Measurements from ENCODE around the gene ITPK1. TPM values are rescaled to one million over a fixed set of nuclear protein-coding genes. Genes with fewer than 3 reads are reported as not detected.

ITPK1 gene
- total RNA-seq, 2 experiments from 2014 or later, result 87.0 to 87.4 TPM

DNA sequence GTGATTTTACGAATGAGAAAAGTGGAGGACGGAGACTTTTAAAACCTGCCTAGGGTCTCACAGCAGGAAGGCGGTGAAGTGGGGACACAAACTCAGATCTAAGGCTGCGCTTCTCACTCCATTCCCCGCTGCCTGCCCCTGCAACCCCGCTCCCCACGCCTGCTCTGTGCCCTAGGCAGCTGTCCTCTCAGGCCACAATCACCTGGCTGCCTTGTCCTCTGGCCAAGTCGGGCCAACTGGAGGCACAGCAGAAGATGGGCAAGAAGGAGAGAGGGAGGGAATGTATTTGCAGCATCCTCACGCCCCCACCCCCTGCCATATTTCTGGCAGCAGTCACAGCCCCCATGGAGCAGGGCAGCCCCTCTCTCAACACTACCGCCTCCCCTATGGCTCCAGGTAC lies 97.8 kb downstream of the ITPK1 start:
- H3K4me3 Mint-ChIP-seq, result no peak overlapping the region
- peaks cover 4% of the 10 kb centered on the region for H3K36me3 Mint-ChIP-seq
- no peaks in the 10 kb centered on the region for H3K9me3 Mint-ChIP-seq
- DNase-seq, result no peak
- H3K4me1 Mint-ChIP-seq, result peaks cover 21% of the 10 kb centered on the region
- no peaks in the 10 kb centered on the region for H3K27me3 Mint-ChIP-seq
- H3K27ac Mint-ChIP-seq, result no peak overlapping the region

GRCh38 chr14:93017301-93017797 lies 98.4 kb downstream of the ITPK1 start:
- peaks cover 19% of the 10 kb centered on the region for H3K4me1 Mint-ChIP-seq

GRCh38 chr14:93016275-93016845 lies 99.4 kb downstream of the ITPK1 start:
- Mint-ChIP-seq H3K27ac (no peak overlapping the region), H3K9me3 (no peaks in the 10 kb centered on the region), H3K27me3 (no peaks in the 10 kb centered on the region), H3K4me3 (no peak overlapping the region), H3K36me3 (no peaks in the 10 kb centered on the region), H3K4me1 (peaks cover 28% of the 10 kb centered on the region)
- no peak for DNase-seq

More at GRCh38 chr14:93017301-93017797, 98.4 kb downstream of the ITPK1 start:
- Mint-ChIP-seq H3K27me3 (no peaks in the 10 kb centered on the region), H3K36me3 (peaks cover 2% of the 10 kb centered on the region), H3K9me3 (no peaks in the 10 kb centered on the region), H3K4me3 (no peak overlapping the region), H3K27ac (no peak overlapping the region)
- DNase-seq, result no peak

- H3K36me3 Mint-ChIP-seq, result no peaks in the 10 kb centered on the region
- H3K4me3 Mint-ChIP-seq, result no peak overlapping the region
Measured at GRCh38 chr14:93015505-93015904, 100.2 kb downstream of the ITPK1 start.

DNA sequence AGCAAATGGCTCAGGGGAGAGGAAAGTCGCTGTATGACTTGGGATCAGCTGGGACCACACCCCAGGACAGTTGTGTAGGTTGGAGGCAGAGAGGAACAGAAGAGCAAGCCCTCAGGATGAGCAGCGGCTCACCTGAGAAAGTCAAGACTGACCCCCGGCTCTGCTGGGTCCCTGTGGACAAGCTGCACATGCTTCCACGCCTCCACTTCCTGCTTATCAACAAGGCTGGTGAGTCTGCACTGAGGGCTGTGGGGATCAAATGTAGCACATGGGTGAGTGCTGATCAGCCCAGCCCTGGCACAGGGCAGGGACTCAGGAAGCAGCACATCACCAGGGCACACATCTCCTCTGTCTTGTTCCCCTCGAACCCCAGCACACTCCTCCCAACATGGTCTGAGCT lies 100.7 kb downstream of the ITPK1 start:
- no peak overlapping the region for H3K27ac Mint-ChIP-seq
- H3K9me3 Mint-ChIP-seq, result no peaks in the 10 kb centered on the region
- H3K4me3 Mint-ChIP-seq, result no peak overlapping the region
- no peak for DNase-seq
- peaks cover 28% of the 10 kb centered on the region for H3K4me1 Mint-ChIP-seq
- H3K36me3 Mint-ChIP-seq, result no peaks in the 10 kb centered on the region
- no peaks in the 10 kb centered on the region for H3K27me3 Mint-ChIP-seq

More at GRCh38 chr14:93015505-93015904, 100.2 kb downstream of the ITPK1 start:
- H3K9me3 Mint-ChIP-seq, result no peaks in the 10 kb centered on the region
- DNase-seq, result no peak
- H3K4me1 Mint-ChIP-seq, result peaks cover 28% of the 10 kb centered on the region
- H3K27me3 Mint-ChIP-seq, result no peaks in the 10 kb centered on the region
- no peak overlapping the region for H3K27ac Mint-ChIP-seq

DNA sequence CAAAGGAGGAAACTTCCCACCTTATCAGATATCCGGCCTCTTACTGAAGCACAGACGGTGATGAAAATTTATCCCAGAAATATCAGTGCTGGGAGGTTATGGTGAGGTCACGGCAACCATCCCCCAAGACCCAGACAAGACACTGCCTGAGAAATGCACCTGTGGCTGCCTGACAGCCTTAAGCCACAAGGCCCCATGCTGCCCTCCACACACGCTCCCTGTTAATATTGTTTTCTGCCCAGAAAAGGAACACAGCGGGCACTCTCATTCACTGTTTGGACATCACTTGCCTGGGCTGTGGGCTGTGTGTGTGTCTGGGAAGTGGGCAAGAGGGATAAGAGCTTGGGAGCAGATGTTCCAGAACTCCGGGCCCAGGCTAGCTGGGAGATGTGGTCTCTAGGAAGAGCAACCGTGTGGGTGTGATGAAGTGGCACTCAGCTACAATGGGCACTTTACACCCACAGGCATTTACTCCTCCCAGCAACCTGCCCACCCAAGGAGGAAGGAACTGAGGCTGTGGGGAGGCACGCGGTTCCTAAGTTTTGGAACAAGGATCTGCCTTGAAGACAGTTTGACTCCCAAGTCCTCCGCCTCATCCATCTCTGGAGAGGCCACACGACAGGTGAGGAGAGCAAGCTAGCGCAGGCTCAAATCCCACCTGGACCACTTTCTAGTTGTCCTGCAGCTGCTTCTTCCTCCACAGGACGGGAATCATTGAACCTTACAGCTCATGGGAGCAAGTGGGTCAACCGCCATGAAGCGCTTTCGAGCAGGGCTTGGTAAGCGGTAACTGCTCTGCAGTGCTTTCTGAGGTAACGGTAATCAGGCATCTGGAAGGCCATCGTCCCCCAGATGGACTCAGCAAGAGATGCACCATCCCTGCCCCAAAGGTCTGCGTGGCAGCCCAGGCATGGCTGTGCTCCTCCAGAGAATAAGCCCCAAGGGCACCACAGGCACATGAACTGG lies 101.4 kb downstream of the ITPK1 start:
- Mint-ChIP-seq H3K9me3 (no peaks in the 10 kb centered on the region), H3K4me1 (peaks cover 28% of the 10 kb centered on the region), H3K27ac (peak overlapping the region; percentile 12), H3K27me3 (no peaks in the 10 kb centered on the region), H3K36me3 (no peaks in the 10 kb centered on the region), H3K4me3 (no peak overlapping the region)
- DNase-seq, result no peak

DNA sequence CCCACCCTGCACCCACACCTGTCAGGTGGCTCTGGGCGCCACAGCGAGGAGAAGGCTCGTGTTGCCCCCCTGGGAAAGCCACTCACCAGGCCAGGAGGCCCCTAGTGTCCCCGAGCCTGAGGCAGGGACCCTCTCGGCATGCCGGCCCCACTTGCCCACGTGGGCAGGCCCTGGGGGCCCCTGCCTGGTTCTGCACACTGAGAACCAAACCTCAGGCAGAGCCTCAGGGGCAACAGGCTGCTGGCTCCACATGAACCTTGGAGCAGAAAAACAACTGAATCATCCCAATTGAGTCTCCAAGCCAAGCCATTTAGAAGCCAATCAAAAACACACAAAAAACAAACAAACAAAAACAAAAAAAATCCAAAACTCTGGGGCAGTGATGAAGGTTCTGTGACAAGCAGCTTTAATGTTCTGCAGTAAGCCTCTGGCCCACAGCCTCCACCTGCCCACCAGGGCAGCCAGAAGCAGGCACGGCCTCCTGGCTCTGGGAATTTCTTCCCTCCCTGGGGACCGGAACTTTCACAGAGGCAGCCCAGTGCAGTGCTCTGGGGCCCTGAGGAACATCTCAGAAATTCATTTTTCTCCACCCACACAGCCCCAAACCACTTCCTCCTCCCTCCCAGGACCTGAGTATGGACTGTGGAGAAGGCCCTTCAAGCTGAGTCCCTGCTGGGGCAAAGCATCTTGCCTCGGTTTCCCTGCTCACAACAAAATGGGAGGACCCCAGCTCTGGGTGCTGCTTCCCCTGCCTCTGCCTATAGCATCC lies 102.6 kb downstream of the ITPK1 start:
- Mint-ChIP-seq H3K36me3 (no peaks in the 10 kb centered on the region), H3K4me3 (no peak overlapping the region), H3K9me3 (no peaks in the 10 kb centered on the region), H3K27me3 (no peaks in the 10 kb centered on the region), H3K4me1 (peaks cover 24% of the 10 kb centered on the region), H3K27ac (peak overlapping the region; percentile 62)
- DNase-seq, result no peak

- H3K4me1 Mint-ChIP-seq, result peaks cover 25% of the 10 kb centered on the region
- H3K36me3 Mint-ChIP-seq, result no peaks in the 10 kb centered on the region
- H3K4me3 Mint-ChIP-seq, result no peak overlapping the region
- H3K9me3 Mint-ChIP-seq, result no peaks in the 10 kb centered on the region
- H3K27me3 Mint-ChIP-seq, result no peaks in the 10 kb centered on the region
- DNase-seq, result no peak
- no peak overlapping the region for H3K27ac Mint-ChIP-seq
Measured at GRCh38 chr14:93012506-93012905, 103.2 kb downstream of the ITPK1 start.

- no peak for DNase-seq
- Mint-ChIP-seq H3K27ac (no peak overlapping the region), H3K9me3 (no peaks in the 10 kb centered on the region), H3K4me1 (peaks cover 26% of the 10 kb centered on the region), H3K4me3 (no peak overlapping the region), H3K27me3 (no peaks in the 10 kb centered on the region), H3K36me3 (no peaks in the 10 kb centered on the region)
Measured at GRCh38 chr14:93011650-93012325, 103.9 kb downstream of the ITPK1 start.

DNA sequence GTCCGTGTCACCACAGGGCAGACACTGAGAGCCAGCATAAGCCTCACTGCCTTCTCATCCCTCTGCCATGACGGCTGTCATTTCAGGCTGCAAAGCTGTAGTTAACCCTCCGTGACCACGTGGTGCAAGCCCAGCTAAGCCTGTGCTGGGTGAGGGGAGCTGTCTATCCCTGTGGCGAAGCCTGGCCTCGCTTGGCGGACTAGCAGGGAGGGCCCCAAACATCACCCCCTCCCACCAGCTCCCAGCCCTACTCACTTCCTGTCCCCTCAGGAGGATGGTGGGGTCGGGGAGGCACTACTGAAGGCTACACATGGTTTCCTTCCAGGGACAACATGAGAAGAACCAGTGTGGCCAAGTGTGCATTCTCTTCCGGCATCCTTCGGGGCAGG lies 104.6 kb downstream of the ITPK1 start:
- Mint-ChIP-seq H3K36me3 (no peaks in the 10 kb centered on the region), H3K27me3 (no peaks in the 10 kb centered on the region), H3K4me1 (peaks cover 27% of the 10 kb centered on the region), H3K4me3 (no peak overlapping the region), H3K27ac (no peak overlapping the region), H3K9me3 (no peaks in the 10 kb centered on the region)
- no peak for DNase-seq

DNA sequence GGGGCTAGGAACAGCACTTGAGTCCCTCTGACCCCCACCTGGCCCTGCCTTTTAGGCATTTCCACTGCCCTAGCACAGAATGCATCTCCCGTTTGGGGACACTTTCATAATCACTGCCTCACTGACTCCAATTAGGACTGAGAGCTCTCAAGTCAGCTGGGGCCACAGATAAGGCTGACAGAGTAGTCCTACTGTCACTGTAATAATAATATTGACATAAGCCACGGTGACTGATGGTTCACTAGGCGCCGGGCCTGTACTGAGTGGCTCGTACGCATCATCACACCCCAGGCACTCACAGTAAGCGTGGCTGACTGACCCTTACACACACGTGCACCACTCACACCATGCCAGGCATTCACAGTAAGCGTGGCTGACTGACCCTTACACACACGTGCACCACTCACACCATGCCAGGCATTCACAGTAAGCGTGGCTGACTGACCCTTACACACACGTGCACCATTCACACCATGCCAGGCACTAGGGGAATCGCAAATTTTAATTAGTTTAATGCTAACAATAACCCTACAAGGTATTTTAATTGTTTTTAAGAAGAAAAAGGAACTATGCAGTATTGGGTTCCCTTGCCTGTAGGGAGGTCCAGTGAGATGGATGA lies 105.1 kb downstream of the ITPK1 start:
- DNase-seq, result no peak
- no peaks in the 10 kb centered on the region for H3K36me3 Mint-ChIP-seq
- no peaks in the 10 kb centered on the region for H3K27me3 Mint-ChIP-seq
- H3K9me3 Mint-ChIP-seq, result no peaks in the 10 kb centered on the region
- no peak overlapping the region for H3K4me3 Mint-ChIP-seq
- H3K4me1 Mint-ChIP-seq, result peaks cover 27% of the 10 kb centered on the region
- no peak overlapping the region for H3K27ac Mint-ChIP-seq

- H3K27ac Mint-ChIP-seq, result no peak overlapping the region
- DNase-seq, result no peak
- H3K36me3 Mint-ChIP-seq, result no peaks in the 10 kb centered on the region
- peaks cover 28% of the 10 kb centered on the region for H3K4me1 Mint-ChIP-seq
- H3K27me3 Mint-ChIP-seq, result no peaks in the 10 kb centered on the region
- no peaks in the 10 kb centered on the region for H3K9me3 Mint-ChIP-seq
- no peak overlapping the region for H3K4me3 Mint-ChIP-seq
Measured at GRCh38 chr14:93010130-93010499, 105.6 kb downstream of the ITPK1 start.

GRCh38 chr14:93009471-93010129 lies 106.1 kb downstream of the ITPK1 start:
- H3K9me3 Mint-ChIP-seq, result no peaks in the 10 kb centered on the region
- peaks cover 29% of the 10 kb centered on the region for H3K4me1 Mint-ChIP-seq
- H3K27ac Mint-ChIP-seq, result no peak overlapping the region
- H3K36me3 Mint-ChIP-seq, result no peaks in the 10 kb centered on the region
- no peak overlapping the region for H3K4me3 Mint-ChIP-seq
- DNase-seq, result no peak
- no peaks in the 10 kb centered on the region for H3K27me3 Mint-ChIP-seq

GRCh38 chr14:93008381-93008780 lies 107.3 kb downstream of the ITPK1 start:
- Mint-ChIP-seq H3K27ac (no peak overlapping the region), H3K9me3 (no peaks in the 10 kb centered on the region), H3K27me3 (no peaks in the 10 kb centered on the region), H3K4me1 (peaks cover 22% of the 10 kb centered on the region), H3K36me3 (no peaks in the 10 kb centered on the region), H3K4me3 (no peak overlapping the region)
- DNase-seq, result no peak

Measured in activated naive CD8-positive, alpha-beta T cell treated with anti-CD3 and anti-CD28 coated beads for 36 hours (primary cell).